Measurements from ENCODE around the gene TMEM255B. TPM values are rescaled to one million over a fixed set of nuclear protein-coding genes. Genes with fewer than 3 reads are reported as not detected.

TMEM255B gene
- total RNA-seq, 1 experiment from 2014 or later, result 7.7 TPM

DNA sequence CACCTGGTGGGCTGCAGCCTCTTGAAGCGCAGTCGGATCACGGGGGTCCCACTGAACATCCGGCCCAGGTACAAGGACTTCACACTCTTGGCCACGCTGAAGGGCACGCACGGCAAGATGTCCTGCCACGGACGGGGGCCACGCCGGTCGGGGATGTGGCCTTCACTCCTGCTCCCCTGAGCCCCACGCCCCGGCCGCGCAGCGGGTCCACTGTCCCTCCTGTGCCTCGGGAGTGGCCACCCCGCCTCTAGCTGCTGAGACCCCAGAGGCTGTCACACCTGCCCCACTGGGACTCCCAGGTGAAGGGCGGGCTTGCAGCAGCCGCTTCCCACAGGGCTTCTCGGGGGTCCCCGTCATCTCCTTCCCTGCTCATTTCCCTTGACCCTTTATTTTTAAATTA, 73.6 kb downstream of the TMEM255B start:
- ChIA-PET POLR2A (no interaction called here), RAD21 (ENCODE audit: low non-redundant PET in 1 of 2, low total read pairs in 2 of 2, uncharacterized antibody in 2 of 2, unreplicated experiment in 2 of 2) (no interaction called here), CTCF (no interaction called here)
- Histone ChIP-seq H3K27me3 (ENCODE audit: insufficient read depth, low read length) (no peaks in the 10 kb centered on the region), H3K79me2 (ENCODE audit: insufficient read depth, low read length) (peaks cover 6% of the 10 kb centered on the region; the same call in 1 of the 2 replicates), H3K4me2 (ENCODE audit: low read length) (no peak overlapping the region), H3K9ac (ENCODE audit: low read length) (no peak overlapping the region), H3K4me3 (replicated peaks in 1 of 2; ENCODE audit: low read depth in 1 of 2, low read length in 2 of 2) (no peak overlapping the region), H3K27ac (ENCODE audit: low read depth, low read length) (no peak overlapping the region; the same call in 1 of the 2 replicates), H2AFZ (ENCODE audit: low read depth, low read length, poor library complexity, severe bottlenecking) (no peak overlapping the region), H4K20me1 (ENCODE audit: insufficient read depth) (no peaks in the 10 kb centered on the region), H3K4me1 (ENCODE audit: control insufficient read depth in 1 of 2, insufficient read depth in 2 of 2, low read length in 2 of 2) (peaks cover 12 to 13% of the 10 kb centered on the region in 2 experiments), H3K9me2 (ENCODE audit: insufficient read depth) (no peaks in the 10 kb centered on the region), H3K9me3 (ENCODE audit: control insufficient read depth in 1 of 2, insufficient read depth in 1 of 2, low read depth in 1 of 2, low read length in 2 of 2) (no peaks in the 10 kb centered on the region), H3K36me3 (ENCODE audit: control insufficient read depth in 1 of 2, insufficient read depth in 2 of 2, low read length in 2 of 2) (peaks cover under 1 to 6% of the 10 kb centered on the region in 2 experiments; a peak in 2 of 4 replicates)
- BruUV-seq (replicated peaks), result no TSS peak
- DNase-seq (ENCODE audit: low read depth, low spot score) (no peak), ATAC-seq (no peak)
- TF ChIP-seq, protein P1, sequence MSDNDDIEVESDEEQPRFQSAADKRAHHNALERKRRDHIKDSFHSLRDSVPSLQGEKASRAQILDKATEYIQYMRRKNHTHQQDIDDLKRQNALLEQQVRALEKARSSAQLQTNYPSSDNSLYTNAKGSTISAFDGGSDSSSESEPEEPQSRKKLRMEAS (IDR thresholded peaks at IDR 0.05), result no peak
- TF ChIP-seq EZH2 (IDR thresholded peaks at IDR 0.05) (no peak), TCF7L2 (IDR thresholded peaks at IDR 0.05; ENCODE audit: borderline replicate concordance, extremely low read depth, insufficient read depth, insufficient read length) (no peak), CEBPB (IDR thresholded peaks at IDR 0.05; ENCODE audit: low read depth) (no peak), ATF3 (IDR thresholded peaks at IDR 0.05) (no peak)
- TF ChIP-seq, protein P2, sequence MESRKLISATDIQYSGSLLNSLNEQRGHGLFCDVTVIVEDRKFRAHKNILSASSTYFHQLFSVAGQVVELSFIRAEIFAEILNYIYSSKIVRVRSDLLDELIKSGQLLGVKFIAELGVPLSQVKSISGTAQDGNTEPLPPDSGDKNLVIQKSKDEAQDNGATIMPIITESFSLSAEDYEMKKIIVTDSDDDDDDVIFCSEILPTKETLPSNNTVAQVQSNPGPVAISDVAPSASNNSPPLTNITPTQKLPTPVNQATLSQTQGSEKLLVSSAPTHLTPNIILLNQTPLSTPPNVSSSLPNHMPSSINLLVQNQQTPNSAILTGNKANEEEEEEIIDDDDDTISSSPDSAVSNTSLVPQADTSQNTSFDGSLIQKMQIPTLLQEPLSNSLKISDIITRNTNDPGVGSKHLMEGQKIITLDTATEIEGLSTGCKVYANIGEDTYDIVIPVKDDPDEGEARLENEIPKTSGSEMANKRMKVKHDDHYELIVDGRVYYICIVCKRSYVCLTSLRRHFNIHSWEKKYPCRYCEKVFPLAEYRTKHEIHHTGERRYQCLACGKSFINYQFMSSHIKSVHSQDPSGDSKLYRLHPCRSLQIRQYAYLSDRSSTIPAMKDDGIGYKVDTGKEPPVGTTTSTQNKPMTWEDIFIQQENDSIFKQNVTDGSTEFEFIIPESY (IDR thresholded peaks at IDR 0.05; ENCODE audit: extremely low read depth, insufficient replicate concordance, low read length), result no peak
- TF ChIP-seq, protein P3, sequence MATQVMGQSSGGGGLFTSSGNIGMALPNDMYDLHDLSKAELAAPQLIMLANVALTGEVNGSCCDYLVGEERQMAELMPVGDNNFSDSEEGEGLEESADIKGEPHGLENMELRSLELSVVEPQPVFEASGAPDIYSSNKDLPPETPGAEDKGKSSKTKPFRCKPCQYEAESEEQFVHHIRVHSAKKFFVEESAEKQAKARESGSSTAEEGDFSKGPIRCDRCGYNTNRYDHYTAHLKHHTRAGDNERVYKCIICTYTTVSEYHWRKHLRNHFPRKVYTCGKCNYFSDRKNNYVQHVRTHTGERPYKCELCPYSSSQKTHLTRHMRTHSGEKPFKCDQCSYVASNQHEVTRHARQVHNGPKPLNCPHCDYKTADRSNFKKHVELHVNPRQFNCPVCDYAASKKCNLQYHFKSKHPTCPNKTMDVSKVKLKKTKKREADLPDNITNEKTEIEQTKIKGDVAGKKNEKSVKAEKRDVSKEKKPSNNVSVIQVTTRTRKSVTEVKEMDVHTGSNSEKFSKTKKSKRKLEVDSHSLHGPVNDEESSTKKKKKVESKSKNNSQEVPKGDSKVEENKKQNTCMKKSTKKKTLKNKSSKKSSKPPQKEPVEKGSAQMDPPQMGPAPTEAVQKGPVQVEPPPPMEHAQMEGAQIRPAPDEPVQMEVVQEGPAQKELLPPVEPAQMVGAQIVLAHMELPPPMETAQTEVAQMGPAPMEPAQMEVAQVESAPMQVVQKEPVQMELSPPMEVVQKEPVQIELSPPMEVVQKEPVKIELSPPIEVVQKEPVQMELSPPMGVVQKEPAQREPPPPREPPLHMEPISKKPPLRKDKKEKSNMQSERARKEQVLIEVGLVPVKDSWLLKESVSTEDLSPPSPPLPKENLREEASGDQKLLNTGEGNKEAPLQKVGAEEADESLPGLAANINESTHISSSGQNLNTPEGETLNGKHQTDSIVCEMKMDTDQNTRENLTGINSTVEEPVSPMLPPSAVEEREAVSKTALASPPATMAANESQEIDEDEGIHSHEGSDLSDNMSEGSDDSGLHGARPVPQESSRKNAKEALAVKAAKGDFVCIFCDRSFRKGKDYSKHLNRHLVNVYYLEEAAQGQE (IDR thresholded peaks at IDR 0.05; ENCODE audit: low read depth), result no peak
- intact Hi-C loops (cut with micrococcal nuclease), result no loop called here
